ENCODE measurements around the gene TEDC1.

GRCh38 chr14:105461903-105462302 is 29.1 kb upstream of the TEDC1 start:
- TF ChIP-seq POLR2A (IDR thresholded peaks at IDR 0.05) (no peak), CTCF (IDR thresholded peaks at IDR 0.05) (no peak)
